ENCODE results near the gene KCNH4.
A peak's percentile ranks its signal among the peaks of the same experiment; 100 is the strongest.
"Not testable (repeated sequence)": the region's sequence is repeated elsewhere in the genome, so short reads cannot be mapped to it uniquely, and the experiment has no call there.

The KCNH4 gene

DNA sequence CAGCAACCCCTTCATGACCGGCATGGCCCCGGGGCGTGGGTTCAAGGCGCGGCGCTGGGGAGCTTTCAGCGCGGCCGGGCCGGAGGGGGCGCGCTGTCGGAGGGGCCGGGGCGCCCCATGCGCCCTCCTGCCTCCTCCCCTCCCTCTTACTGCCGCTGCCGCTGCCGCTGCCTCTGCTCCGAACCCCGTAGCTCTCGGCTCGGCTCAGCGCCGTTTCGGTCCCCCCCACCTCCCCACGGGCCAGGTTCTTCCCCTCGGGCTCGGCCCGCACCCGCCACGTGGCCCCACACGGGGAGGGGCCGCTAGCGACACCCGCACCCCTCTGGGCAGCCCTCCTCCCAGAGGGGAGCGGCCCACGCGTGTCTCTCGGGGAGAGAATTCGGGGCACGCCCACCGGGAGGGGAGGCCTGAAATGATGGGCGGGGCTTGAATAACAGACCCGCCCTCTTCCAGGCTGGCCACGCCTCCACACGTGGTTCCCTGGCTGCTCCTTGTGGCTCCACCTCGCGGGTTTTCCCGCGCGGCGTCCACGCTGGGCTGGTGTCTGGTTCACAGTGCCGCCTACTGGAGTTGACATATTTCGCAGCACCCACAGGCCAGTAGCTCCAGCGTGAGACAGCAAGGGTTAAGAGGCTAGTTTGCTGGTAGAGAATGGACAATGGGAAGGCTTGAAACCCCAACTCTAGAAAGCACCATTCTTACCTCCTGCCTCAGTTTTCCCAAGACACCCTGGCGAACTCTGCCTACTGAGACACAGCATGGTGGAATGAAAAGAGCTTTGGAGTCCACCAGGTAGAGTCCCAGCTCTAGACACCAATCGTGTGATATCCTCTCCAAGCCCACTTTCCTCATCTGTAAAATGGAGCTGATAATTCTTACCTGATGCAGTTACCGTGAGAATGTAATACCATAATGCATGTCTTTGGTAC lies at the start of gene KCNH4:
KCNH4 (minus strand) TSS at position 221 of the 929 bp plus-strand sequence; CDS start at position 24, 197 bp downstream.
- peak; percentile 72 for DNase-seq

- DNase-seq: no peak
These were observed 49.3 kb upstream of the KCNH4 start for GRCh38 chr17:42230225-42230624.

GRCh38 chr17:42227849-42228700 lies 47.1 kb upstream of the KCNH4 start:
- DNase-seq: no peak

GRCh38 chr17:42225646-42226045 lies 44.7 kb upstream of the KCNH4 start:
- no peak for DNase-seq

DNA sequence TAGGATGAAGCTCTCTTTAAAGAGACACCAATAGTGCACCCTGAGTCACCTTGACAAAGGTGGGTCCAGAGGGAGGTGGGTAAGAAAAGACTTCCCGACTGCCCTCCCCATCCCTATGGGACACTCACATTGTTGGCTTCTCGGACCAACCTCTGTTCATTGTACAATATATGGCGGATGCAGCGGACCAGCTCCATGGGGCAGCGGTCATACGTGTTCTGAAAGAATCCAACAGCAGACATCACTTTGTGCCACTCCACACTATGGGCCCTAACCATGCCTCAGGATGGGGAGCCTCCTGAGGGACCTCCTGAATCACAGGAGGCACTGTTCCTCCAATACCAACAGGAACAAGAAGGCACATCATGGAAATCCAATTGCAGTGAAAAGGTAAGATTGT lies 43.7 kb upstream of the KCNH4 start:
- DNase-seq: no peak

- DNase-seq: no peak
These were observed 41.2 kb upstream of the KCNH4 start for GRCh38 chr17:42221886-42222745.

GRCh38 chr17:42219280-42219679 lies 38.3 kb upstream of the KCNH4 start:
- DNase-seq: not testable (repeated sequence)

- no peak for DNase-seq
These were observed 33.2 kb upstream of the KCNH4 start for GRCh38 chr17:42214156-42214555.

DNA sequence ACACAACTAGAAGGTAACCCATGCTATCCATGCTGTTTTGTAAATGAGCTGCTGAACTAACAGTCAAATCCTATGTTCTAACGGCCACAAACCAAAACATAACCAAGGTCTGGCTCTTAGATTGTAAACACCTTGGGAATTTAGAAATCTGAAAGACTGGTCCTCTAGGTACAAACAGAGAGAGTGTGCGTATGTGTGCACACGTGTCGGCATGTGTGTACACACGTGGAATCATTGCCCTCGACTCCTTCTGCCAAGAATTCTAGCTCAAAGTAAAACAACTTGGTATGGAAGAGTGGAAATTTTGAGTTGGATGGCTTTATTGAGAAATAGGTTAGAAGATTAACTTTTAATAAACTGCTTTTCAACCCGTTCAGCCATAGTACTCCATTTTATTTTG lies 31.4 kb upstream of the KCNH4 start:
- no peak for DNase-seq

DNA sequence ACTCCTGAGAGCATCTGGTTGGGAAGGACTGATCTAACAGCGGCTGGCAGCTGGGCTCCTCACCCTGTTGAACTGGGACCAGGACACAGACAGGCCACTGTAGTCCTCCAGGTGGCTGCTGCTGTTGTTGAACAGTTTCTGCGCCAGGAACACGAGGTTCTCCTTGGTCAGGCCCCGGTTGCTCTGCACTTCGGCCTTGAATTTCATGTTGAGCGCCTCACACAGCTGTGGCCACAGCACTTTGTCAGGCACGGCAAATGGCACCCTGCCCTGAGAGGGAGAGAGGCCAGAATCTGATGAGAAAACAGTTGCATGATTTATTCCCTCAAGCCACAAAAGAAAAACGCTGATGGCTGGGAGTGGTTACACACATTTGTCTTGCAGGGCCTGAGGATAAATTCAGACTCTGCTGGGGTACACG lies 31.0 kb upstream of the KCNH4 start:
- not testable (repeated sequence) for DNase-seq

DNA sequence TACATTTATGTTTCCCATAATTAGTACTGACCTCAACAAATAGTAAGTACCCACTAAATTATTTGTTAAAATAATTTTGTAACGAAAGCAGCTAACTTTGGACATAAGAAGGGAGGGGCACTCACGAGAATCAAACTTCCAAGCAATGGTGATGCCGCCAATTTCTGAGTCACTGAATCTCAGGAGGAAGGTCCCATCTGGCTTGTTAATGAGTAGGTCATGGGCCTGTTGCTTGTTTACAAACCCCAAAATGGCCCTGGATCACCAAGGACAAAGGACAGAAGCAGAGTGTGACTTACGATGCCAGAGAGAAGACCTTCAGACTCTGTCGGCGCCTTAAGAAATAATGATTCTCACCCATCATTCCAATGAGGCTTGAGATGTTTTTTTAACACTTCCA lies 29.1 kb upstream of the KCNH4 start:
- DNase-seq: no peak

- not testable (repeated sequence) for DNase-seq
These were observed 25.2 kb upstream of the KCNH4 start for GRCh38 chr17:42206153-42206612.

- DNase-seq: no peak
These were observed 22.4 kb upstream of the KCNH4 start for GRCh38 chr17:42203354-42203753.

- DNase-seq: no peak
These were observed 21.8 kb upstream of the KCNH4 start for GRCh38 chr17:42202696-42203095.

- DNase-seq: no peak
These were observed 21.2 kb upstream of the KCNH4 start for GRCh38 chr17:42202159-42202558.

DNA sequence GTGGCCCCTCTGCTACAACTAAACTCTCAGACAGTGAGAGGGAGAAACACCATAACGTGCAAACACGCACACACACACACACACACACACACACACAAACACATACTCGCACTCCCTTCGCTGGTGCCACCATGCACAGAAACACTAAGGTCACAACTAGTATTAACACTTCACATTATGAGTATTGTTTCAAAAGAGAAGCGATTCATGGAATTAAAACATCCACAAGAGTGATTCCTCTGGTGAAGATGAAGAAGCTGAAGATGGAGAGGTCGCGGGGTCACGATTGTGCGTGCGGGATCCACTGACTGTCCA lies 20.5 kb upstream of the KCNH4 start:
- DNase-seq: no peak

DNA sequence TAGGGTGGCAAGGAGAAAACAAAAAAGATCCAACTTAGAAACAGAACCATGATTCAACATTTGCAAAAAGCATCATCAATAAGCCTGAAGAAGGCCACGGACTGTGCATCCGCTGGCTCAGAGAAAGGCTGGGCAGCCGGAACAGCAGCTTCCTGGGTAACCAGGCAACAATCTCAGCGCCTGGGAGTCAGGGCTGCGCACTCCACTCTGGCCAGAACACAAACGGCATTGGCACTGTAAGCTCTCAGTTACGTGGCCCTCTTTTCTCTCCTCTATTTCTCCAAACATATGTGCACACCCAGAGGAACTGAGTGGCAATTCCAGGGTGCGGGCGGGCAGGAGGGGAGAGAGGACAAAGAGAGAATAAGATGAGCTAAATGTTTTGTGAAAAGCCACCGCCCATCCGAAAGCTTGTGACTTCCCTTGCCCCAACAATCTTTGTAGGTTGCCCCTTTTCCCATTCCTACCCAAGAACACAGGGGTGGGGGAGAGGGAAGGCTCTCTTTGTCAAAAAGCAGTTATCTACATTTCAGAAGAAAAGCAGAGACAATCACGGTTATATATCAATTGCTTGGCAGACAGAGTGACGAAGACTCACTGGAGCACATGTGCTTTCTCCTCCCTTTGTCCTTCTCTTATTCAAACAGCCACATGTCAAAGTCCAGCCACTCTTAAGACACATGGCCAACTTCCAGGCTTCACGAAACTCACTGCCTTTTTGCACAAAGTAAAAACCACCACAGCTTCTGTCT lies 19.9 kb upstream of the KCNH4 start:
- no peak for DNase-seq

DNA sequence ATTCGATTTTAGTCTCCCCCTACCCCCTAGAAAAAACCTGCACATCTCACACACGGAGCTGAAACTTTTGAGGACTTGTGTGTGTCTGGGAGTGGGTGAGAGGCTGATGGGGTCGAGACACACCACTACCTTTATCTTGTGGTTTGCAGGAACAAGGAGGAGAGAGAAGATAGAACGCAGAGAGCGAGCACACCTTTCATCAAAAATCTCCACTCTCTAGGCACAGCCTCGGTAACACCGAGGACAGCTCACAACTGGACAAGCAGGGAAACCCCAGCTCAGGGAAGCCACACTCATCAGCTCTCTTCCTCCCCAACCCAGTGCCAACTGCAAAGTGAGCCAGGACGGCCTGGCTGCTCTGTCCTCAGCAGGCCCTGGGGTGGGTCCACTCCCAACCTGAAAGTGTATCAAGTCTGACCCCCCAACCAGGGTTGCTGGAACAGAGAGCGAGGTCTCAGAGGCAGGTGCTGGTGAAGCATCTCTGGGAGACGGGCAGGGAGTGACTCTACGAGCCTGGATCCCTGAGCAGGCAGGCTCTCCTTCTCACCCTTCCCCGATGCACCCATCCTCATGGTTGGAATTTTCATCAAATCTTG lies 18.6 kb upstream of the KCNH4 start:
- DNase-seq: no peak

- no peak for DNase-seq
These were observed 18.0 kb upstream of the KCNH4 start for GRCh38 chr17:42198897-42199296.

DNA sequence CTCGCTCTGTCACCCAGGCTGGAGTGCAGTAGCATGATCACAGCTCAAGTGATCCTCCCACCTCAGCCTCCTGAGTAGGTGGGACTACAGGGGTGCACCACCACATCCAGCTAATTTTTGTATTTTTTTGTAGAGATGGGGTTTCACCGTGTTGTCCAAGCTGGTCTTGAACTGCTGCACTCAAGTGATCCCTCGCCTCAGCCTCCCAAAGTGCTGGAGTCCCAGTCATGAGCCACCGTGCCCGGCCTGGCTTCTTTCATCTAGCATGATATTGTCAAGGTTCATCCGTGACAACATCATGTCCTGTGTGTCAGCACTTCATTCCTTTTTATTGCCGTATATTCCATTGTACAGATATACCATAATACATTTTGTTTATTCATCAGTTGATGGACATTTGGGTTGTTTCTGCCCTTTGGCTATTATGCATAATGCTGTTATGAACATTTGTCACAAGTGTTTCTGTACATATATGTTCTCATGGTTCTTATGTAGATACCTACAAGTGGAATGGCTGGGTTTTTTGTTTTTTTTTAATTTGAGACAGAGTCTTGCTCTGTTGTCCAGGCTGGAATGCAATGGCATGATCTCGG lies 16.7 kb upstream of the KCNH4 start:
- DNase-seq: no peak

Measured in NCI-H1092 (cell line).